GM13976 (cell line): ENCODE measurements around the gene CASZ1.

Experiments used
- DNase-seq: peaks from one replicate; pipeline ENCODE4 v3.0.0; 2012; ENCODE audit warnings: low spot score
- in situ Hi-C: fragments of 300-500 bp; cut with MboI; formaldehyde crosslinking; loops from one replicate; pipeline ENCODE4 v1.12.0; 2022; ENCODE audit warnings: low sequenced_read_pairs, mixed read lengths, inconsistent platforms; ENCODE audit not compliant: unreplicated experiment
- TF ChIP-seq, protein P1 (sequence below): IDR thresholded peaks from 2 replicates; pipeline ENCODE4 v1.5.1; 2012; ENCODE audit warnings: borderline replicate concordance, mild to moderate bottlenecking; ENCODE audit not compliant: insufficient read depth; ENCODE audit errors: extremely low read depth, missing control alignments, control extremely low read depth

The CASZ1 gene

GRCh38 chr1:10698726-10699469, 97.5 kb downstream of the CASZ1 start:
- in situ Hi-C loops = no loop called here
- TF ChIP-seq, protein P1, sequence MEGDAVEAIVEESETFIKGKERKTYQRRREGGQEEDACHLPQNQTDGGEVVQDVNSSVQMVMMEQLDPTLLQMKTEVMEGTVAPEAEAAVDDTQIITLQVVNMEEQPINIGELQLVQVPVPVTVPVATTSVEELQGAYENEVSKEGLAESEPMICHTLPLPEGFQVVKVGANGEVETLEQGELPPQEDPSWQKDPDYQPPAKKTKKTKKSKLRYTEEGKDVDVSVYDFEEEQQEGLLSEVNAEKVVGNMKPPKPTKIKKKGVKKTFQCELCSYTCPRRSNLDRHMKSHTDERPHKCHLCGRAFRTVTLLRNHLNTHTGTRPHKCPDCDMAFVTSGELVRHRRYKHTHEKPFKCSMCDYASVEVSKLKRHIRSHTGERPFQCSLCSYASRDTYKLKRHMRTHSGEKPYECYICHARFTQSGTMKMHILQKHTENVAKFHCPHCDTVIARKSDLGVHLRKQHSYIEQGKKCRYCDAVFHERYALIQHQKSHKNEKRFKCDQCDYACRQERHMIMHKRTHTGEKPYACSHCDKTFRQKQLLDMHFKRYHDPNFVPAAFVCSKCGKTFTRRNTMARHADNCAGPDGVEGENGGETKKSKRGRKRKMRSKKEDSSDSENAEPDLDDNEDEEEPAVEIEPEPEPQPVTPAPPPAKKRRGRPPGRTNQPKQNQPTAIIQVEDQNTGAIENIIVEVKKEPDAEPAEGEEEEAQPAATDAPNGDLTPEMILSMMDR = no peak
- DNase-seq = no peak

DNA sequence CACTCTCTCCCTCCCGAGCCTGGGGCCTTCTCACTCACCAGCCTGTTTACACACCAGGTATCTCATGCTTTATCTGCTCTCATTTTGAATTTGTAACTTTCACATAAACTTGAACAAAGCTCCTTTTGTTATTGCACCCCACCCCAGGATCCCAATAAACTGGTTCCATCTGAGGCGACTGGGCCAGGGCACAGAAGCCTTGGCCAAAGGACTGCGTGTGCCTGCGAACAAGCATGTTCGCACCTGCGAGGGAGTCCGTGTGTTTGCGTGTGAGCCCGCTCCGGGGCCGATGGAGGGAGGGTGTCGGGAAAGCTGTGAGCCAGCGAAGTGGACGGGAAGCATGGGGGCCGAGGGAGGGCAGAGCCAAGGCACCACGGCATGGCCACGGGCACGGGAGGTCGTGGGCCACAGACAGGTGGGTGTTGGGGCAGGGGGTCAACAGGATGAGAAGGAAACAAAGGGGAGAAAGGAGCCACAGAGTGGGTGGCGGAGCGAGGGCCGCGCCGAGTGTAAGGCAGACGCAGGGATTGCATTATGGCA, 98.8 kb downstream of the CASZ1 start:
- in situ Hi-C loops = no loop called here
- TF ChIP-seq, protein P1 = no peak
- no peak for DNase-seq

GRCh38 chr1:10696977-10697376, 99.5 kb downstream of the CASZ1 start:
- TF ChIP-seq, protein P1 = no peak
- in situ Hi-C loops = no loop called here
- DNase-seq = no peak

DNA sequence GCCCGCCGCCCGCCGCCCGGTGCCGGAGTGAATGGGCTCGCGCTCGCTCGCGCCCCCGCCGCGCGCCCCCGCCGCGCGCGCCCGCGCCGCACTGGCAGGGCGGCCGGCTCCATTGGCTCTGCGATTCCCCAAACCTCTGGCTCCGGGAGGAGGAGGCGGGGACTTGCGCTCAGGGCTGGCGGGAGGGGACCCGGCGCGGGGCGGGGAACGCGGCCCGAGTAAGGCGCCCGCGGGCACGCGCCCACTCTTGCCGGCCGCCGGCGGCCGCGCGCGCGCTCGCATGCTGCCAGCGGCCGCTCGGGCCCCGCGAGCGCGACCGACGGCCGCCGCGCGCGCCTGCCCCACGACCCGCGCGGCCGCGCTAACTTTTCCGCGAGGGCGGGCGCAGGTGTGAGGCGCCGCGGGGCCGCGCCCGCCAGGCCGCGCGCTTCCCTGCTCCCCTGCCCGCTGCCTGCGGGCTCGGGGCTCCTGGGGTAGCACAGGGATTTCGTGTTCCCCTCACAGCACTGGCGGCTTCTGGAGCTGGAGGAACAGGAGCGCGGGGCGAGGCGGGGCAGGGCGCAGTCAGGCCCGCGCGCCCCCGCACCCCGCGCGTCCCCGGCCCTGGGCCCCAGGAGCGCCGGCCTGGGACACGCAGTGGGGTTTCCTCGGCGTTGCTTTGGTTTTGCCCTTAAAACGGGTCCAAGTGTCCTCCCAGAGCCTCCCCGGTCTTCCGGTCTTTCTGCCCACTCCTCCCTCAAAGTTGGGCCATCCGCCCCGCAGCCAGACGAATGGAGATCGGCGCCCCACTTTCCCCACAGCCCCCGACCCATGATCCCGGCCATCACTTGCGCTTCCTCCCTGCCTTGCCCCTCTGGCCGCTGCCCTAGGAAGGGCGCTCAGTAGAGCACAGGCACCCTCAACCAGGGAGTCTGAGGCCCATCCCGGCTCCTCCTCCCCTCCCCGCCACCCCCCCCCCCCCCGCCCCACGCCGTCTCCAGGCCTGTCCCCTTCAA, 101.5 kb downstream of the CASZ1 start:
- in situ Hi-C loops = no loop called here

DNA sequence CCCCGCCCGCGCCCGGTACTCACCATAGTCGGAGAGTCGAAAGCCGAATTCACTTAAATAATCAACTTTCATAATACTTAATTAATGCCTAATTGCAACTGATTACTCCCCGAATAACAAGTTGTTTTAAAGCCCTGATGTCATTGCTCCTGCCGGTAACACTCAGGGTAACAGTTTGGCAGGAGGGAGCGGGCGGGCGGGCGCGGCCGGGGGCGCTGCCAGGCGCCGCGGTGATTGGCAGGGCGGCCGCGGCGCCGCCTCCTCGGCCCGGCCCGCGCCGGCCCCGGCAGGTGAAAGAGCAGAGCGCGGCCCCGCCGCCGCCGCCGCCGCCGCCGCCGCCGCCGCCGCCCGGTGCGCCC, 102.2 kb downstream of the CASZ1 start:
- in situ Hi-C loops = no loop called here
- DNase-seq = peak; percentile 88
- TF ChIP-seq, protein P1 = no peak

More for the DNA sequence above, 101.5 kb downstream of the CASZ1 start:
- peak; percentile 93 for DNase-seq
- TF ChIP-seq, protein P1 = no peak

- in situ Hi-C loops = no loop called here
- TF ChIP-seq, protein P1 = no peak
- peak; percentile 81 for DNase-seq
Measured at GRCh38 chr1:10693497-10694273, 102.8 kb downstream of the CASZ1 start.
